Measurements from ENCODE around the gene SCYGR2.

SCYGR2 gene

DNA sequence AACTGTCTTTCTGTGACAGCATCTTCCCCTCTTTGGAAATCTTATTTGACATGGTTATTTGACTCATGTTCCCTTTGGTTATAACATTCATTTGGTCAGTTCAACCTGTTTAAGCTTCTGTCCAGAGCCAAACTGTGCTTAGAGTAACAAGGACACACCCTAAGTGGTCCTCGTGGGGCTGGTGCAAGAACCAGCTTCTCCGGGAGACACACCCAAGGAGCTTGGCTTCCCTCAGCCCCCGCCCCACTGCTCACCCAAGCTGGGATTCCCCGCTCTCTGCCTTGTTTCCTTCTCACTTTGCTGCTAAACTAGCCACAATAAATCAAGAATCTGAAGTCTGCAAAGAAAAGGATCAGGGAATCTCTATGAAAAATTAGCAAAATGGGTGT lies 14.6 kb downstream of the SCYGR2 start:
- no peak for DNase-seq

DNA sequence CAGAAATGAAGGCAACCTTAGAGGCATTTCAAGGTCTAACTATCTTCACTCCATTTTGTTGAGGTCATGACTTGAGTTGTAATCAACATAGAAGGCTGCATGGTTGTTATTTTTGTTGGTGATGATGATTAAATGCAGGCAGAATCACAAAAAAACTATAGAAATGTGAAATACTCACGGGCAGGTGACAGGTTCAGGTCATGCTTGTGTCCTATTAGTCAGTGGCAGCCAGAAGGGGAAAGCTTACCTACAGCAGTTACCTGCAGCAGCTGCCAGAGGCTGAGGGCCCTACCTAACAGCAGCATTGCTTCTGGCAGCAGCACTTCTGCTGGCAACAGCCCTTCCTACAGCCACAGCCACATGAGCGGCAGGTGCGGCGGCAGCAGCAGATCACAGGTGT lies 15.6 kb downstream of the SCYGR2 start:
- no peak for DNase-seq

DNA sequence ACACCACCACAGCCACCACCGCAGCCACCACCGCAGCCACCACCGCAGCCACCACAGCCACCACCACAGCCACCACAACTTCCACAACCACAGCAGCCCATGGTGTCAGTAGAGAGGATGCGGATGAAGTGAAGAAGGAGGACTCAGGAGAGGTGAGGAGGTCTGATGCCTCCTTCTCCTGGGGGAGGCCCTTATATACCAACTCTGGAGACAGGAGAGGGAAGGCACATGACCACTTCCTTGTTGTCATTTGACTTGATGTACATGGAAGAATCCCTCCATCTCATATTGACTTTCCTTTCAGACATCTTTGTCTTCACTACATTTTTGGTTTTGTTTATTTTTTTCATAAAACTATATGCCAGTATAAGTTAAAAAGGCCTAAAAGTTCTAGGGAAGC lies 16.0 kb downstream of the SCYGR2 start, which contains the start of gene SCYGR3:
Gene SCYGR3 (minus strand): TSS at position 101 of the 400 bp plus-strand sequence. CDS start 0 bp downstream, at position 101.
- DNase-seq, result no peak

DNA sequence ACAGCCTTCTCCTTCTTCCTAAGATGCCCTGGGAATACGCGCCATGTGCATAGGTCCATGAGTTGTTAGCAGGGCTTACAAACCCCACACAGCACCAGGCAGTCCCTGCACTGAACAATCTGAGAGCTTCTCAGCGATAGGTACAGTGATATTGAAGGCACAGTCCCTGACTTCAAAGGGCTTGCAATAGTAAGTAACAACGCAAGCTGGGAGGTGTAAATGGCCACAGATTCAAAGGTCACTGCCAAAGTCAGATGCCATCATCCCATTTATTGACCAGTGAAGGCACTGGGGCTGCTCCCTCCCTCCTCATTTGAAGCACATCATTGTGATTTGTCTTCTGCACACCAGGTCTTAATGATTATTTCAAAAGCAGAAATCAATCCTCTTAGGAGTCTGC lies 16.5 kb downstream of the SCYGR2 start:
- no peak for DNase-seq

DNA sequence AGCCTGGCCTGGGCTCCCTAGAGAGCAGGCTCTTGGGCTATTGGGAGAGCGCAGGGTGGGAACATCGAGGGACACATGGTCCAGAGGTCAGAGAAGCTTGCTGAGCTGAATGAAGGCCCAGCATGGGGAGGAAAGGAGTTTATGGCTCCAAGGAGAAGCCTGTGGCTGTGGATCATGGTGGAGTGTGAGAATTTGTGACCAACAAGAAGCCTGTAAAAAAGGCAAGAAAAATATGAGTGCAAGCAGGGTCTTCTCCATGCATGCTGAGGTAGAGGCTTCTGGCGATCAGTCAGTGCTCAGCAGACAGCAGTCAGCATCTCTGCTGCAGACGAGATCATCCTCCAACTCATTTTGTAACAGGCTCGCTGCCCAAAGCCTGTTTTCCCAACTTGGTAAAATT lies 17.2 kb downstream of the SCYGR2 start:
- no peak for DNase-seq

DNA sequence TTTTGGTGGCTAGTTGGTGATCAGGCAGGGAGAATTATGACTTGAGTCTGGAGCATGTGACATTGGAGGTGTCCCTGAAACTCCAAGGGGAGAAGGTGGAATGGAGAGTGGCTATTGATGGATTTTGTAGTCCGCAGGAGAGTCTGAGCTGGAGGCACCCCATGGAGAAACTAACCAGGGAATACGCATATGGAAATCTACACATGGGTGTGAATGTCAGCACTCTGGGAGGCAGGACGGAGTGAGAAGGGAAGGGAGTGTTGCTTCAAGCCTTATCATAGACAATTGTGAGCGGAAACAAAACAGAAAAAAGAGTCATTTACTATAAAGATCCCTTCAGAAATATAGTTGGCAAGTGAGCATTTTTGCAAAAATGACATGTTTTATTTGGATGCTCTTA lies 17.9 kb downstream of the SCYGR2 start:
- no peak for DNase-seq

DNA sequence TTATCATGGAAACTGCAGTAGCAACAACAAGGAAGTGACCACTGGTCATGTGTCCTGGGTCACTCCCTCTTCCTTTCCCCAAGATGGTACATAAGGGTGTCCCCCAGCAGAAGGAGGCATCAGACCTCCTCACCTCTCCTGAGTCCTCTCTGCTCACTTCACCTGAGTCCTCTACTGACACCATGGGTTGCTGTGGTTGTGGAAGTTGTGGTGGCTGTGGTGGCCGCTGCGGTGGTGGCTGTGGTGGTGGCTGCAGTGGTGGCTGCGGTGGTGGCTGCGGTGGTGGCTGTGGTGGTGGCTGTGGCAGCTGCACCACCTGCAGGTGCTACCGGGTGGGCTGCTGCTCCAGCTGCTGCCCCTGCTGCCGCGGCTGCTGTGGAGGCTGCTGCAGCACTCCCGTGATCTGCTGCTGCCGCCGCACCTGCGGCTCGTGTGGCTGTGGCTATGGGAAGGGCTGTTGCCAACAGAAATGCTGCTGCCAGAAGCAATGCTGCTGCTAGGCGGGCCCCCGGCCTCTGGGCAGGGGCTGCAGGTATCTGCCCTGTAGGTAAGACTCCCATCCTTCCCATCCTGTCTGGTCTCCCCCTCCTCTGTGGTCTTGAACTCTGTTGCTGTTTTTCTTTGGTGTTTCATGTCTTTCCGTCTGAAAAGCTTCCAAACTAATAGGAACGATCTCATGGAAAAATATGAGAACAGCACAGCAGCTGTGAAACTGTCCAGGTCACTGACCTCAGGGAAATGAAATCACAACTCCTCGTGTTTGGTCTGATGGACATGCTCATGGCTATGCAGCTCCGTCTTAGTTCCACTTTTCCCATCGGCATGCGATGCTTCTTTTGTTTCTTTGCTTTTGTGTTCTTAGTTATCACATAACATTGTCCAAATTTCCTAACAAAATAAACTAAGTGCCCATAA lies 18.9 kb downstream of the SCYGR2 start, which contains the start of gene SCYGR4:
Gene SCYGR4 (plus strand): TSS at position 183 of the 915 bp plus-strand sequence. CDS start 0 bp downstream, at position 183.
- DNase-seq, result no peak

DNA sequence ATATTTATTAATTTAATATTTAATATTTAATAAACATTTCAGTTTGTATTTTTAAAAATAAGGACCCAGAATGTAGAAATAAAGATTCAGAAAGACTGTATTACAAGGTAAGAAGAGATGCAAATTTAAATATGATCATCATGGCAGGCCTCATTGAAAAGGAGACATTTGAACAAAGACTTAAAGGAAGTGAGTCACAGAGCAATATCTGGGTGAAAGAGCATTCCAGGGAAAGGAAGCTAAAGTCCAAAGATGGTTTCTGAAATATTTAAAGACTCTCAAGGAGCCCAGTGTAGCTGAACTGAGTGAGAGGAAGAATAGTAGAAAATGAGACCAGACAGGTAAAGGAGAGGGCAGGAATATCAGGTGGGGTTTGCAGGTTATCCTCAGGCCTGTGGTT lies 24.5 kb downstream of the SCYGR2 start:
- peak in 2 of 4 experiments; percentile 33 to 48 for DNase-seq

DNA sequence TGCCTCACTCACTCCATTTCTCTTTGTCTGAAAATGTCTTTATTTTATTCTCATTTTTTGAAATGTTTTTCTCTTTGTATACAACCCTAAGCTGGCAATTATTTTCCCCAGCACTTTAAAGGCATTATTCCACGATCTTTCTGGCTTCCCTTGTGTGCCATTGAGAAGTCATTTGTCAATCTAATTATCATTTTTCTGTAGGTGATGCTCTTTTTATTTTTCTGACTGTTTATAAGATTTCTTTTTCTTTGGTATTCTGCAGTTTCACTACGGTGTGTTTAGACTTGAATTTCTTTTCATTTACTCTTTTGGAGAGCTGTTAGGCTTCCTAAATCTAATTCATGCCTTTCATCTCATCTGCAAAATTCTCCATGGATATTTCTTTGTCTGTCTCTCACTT lies 26.7 kb downstream of the SCYGR2 start:
- DNase-seq, result no peak

DNA sequence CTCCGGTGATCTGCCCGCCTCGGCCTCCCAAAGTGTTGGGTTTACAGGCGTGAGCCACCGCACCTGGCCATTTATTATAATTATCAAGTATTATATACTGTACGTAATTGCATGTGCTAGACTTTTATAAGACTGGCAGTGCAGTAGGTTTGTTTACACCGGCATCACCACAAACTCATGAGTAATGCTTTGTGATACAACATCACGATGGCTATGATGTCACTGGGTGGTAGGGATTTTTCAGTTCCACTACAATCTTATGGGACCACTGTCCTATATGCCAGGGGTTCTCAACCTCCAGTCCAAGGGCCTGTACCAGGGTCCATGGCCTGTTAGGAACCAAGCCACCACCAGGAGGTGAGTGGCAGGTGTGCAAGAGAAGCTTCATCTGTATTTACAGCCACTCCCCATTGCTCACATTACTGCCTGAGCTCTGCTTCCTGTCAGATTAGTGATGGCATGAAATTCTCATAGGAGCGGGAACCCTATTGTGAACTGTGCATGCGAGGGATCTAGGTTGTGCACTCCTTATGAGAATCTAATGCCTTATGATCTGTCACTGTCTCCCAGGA lies 28.0 kb downstream of the SCYGR2 start:
- no peak for DNase-seq

DNA sequence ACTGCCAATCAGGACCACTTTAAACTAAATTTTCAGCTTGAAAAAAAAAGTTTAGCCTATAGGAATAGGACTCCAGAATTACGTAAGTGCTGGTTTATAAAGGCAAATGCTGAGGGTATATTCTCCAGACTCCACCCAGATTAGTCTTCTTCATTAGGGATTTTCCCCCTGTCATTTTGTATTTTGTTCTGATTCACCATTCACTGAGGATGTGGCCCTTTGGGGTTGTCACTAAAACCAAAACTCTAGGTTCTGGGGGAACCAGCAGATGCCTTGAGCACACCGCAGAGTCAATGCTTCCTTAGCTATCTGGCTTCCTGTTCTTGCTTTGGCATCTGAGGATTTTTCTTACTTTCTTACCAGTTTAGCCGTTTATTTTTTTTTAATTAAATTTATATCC lies 29.1 kb downstream of the SCYGR2 start:
- no peak for DNase-seq

DNA sequence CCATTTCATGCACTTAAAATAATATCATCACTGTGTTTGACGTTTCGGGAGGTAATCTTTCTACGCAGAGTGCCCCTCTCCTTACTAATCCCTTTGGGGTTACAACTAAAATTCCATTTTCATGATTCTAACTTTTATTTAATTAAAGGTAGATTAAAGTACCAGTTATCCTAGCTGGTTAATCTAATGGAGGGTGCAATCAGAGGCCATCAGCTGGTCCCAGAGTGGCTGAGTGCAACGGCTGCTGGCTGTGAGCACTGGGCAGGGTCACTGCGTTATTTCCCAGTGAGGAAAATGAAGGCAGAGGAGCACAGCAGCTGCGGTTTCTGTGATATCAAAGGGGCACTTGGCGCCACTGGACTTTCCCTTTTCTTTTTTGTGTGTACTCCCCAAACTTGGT lies 30.7 kb downstream of the SCYGR2 start:
- DNase-seq, result no peak

DNA sequence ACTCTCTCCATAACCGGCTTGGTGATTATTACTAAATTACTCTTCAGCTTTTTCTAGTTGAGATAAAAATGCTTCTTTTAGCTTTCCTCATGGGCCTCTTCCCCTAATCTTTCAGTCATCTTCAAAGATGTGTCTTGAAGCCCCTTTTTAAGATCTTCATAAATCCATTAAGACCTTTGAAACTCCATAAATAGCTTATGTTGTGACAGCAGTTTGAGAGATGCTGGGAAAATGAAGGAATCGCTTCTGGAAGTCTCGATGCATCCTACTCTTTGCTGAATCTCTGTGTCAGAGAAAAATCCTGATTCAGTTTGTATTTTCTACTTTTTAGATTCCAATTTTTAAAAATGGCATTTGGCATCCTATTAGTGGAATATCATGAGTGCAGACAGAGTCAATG lies 31.6 kb downstream of the SCYGR2 start:
- DNase-seq, result no peak

DNA sequence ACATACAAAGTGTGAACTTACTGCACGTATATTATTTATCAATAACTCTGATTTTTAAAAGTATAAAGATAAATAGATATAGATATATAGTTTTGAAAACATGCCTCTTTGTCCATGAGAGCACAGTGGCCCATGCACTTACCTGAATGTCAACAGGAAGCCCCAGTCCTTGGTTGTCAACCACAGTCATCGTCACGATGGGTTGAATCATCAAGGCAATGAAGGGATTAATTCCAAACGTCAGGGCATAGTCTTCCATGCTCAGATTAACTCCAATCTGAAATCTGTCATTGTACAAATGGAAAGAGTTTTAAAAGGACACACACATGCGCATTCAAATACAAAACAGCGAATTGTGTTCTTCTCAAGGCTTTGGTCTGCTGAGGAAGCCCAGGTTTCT lies 34.1 kb downstream of the SCYGR2 start:
- no peak for DNase-seq

DNA sequence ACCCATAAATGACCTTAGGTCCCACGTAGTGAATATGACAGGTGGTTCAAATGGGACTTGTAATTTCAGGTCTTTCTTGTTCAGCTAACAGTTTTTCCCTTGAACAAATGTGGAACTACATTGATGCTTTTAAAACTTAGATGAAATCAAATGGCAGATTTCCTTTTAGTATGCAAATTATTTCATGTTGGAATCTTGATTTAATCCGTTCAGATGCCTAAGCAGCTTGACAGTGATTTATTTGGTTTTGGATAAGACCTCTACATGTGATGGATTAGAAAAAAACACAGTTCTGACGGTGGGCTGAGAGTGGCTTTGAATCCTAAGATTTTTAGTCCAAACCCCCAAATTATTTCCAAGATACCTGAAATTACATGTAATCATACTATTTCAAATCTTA lies 35.5 kb downstream of the SCYGR2 start:
- DNase-seq, result no peak

DNA sequence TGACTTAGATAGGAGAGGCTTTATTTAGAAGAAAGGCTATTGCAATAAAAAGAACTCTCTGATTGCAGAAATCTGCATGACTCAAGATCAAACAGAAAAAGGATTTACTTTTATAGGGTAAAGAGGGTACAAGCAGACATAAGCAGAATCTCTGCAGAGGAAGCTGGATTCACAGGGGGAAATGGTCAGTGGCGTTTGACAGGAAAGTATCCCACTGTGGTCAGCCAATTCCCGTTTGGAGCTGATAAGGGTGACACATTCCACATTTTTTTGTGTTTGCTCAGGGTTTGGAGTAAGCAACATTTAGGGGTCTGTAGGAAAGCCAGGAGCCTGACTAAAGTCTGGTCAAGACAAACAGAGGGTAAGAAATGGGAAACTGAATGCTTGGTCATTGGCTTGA lies 44.0 kb downstream of the SCYGR2 start:
- no peak for DNase-seq

DNA sequence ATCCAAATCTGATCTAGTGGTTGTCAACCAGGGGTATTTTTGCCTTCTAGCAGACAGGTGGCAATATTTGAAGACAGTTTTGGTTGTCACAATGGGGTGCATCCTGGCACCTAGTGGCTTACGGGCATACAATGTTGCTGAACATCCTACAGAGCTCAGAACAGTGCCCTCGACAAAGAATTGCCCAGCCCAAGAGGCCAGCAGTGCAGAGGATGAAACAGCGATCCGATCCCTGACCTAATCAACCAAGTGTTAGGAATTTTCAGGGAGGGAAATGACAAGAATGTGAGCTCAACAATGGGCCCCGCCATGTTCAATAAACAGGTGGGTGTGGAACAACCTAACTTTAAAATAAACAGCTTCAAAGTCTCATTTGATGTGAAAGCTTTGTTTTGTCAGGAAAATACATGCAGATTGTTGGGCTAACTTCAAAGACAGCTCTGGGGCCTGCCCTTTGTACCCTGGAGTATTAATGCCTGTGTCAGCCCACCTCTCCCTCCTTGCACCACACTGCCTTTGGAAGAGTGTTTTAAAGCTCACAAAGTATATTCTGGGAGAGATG lies 45.4 kb downstream of the SCYGR2 start:
- DNase-seq, result no peak

All from suppressor macrophage (primary cell).